Measurements from ENCODE around the gene NUP42.

- TF ChIP-seq SIN3A (IDR thresholded peaks at IDR 0.05; ENCODE audit: borderline replicate concordance, insufficient read depth, low read length) (no peak), REST (IDR thresholded peaks at IDR 0.05; ENCODE audit: insufficient read depth in 1 of 2, low read depth in 2 of 2, low read length in 2 of 2) (no peak), POLR2AphosphoS5 (IDR thresholded peaks at IDR 0.05; ENCODE audit: low read depth, low read length) (no peak), TAF1 (IDR thresholded peaks at IDR 0.05; ENCODE audit: borderline replicate concordance, insufficient read depth, low read length) (no peak)
Measured at GRCh38 chr7:23230641-23231101, 48.8 kb downstream of the NUP42 start.
